Activated naive CD8-positive, alpha-beta T cell treated with anti-CD3 and anti-CD28 coated beads for 36 hours (primary cell): Measurements from ENCODE around the gene SLCO2A1. TPM values are rescaled to one million over a fixed set of nuclear protein-coding genes. Genes with fewer than 3 reads are reported as not detected.

Source experiments
- DNase-seq: peaks from one replicate; pipeline ENCODE4 v3.0.0; 2021
- H3K27ac Mint-ChIP-seq: one replicate; pipeline ENCODE4 v1.8.0; 2022; ENCODE audit warnings: mild to moderate bottlenecking, moderate library complexity, mixed read lengths
- H3K27me3 Mint-ChIP-seq: one replicate; pipeline ENCODE4 v1.8.0; 2022; ENCODE audit warnings: mild to moderate bottlenecking, mixed read lengths
- H3K36me3 Mint-ChIP-seq: one replicate; pipeline ENCODE4 v1.8.0; 2021; ENCODE audit warnings: mild to moderate bottlenecking, mixed read lengths
- H3K4me1 Mint-ChIP-seq: one replicate; pipeline ENCODE4 v1.8.0; 2021; ENCODE audit warnings: mixed read lengths
- H3K4me3 Mint-ChIP-seq: one replicate; pipeline ENCODE4 v1.8.0; 2022; ENCODE audit warnings: mild to moderate bottlenecking, moderate library complexity, mixed read lengths
- H3K9me3 Mint-ChIP-seq: one replicate; pipeline ENCODE4 v1.8.0; 2022; ENCODE audit warnings: mixed read lengths
- total RNA-seq, 2 experiments: library from RNA; stranded (reverse); gene quantifications; one replicate each; pipeline ENCODE4 v1.2.3, GENCODE V29; 2021

Gene SLCO2A1
- total RNA-seq, 2 experiments from 2014 or later, result 0.08 TPM; not detected in 1

DNA sequence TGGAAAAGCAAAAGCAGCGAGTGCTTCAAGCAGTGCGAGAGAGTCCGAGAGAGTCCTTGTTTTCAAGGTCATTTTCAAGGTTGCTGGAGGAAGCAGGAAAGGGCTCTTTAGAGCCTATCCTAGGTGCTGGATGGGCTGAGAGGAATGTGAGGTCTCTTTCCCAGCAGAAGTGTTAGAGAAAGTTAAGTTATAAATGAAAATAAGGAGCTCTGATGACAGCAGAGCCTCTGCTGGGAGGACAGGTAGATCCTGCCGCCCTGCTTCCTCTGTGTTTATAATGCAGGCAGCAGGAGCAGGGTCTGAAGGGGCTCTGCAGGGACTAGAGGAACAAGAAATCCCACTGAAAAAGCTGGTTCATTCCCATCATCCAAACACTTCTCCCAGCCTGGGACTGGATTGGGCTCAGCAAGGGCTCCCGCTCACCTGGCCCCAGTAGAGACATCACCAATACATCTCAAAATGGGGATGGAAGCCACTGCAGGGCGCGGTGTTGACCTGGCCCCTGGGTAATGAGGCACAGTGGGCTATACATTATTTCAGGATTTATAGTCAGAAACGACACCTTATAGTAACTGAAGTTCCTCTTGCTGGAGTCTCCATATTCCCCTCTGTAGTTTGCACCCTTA lies 92.6 kb downstream of the SLCO2A1 start:
- no peak overlapping the region for H3K4me3 Mint-ChIP-seq
- H3K27me3 Mint-ChIP-seq, result no peaks in the 10 kb centered on the region
- DNase-seq, result no peak
- no peak overlapping the region for H3K27ac Mint-ChIP-seq
- no peaks in the 10 kb centered on the region for H3K4me1 Mint-ChIP-seq
- no peaks in the 10 kb centered on the region for H3K9me3 Mint-ChIP-seq
- H3K36me3 Mint-ChIP-seq, result no peaks in the 10 kb centered on the region

DNA sequence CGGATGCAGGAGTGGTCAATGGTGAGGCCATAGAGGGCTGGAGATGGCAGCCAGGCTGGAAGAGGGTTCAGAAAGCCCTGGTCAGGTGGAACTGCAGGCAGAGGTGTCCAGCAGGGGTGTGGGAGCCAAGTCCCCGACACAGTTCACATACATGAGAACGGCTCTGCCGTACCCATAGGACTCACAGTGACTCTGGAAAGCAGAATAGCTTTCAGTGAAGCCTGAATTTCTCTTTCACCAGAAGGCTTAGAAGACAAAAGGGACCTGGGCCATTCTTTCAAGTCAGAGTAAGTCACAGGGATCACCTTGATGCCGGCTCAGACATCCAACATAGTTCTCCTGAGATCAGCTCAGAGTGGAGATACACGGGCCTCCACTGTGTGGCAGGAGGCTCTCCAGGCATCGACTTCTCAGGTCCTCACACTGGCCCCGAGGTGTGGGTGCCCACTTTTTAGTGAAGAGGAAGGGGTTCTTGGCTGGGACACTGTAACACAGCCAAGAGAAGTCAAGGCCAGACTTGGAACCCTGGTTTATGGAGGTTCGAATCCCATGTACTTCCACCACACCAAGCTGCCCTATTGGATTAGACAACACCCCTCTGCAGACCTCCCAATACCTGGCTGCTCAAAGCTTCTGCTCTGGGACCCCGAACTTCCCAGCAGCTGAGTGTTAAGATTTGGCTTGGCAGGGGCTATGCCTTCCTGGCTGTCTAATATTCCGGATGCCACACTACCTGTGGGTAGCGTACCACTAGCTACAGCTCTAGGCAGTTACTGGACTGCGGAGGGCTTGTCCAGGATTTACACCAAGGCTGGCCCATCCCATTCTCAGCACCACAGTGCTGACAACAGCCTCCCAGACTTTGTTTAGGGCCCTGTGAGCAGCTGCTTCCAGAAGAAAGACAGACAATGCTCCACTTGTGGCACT lies 93.6 kb downstream of the SLCO2A1 start:
- H3K36me3 Mint-ChIP-seq, result no peaks in the 10 kb centered on the region

DNA sequence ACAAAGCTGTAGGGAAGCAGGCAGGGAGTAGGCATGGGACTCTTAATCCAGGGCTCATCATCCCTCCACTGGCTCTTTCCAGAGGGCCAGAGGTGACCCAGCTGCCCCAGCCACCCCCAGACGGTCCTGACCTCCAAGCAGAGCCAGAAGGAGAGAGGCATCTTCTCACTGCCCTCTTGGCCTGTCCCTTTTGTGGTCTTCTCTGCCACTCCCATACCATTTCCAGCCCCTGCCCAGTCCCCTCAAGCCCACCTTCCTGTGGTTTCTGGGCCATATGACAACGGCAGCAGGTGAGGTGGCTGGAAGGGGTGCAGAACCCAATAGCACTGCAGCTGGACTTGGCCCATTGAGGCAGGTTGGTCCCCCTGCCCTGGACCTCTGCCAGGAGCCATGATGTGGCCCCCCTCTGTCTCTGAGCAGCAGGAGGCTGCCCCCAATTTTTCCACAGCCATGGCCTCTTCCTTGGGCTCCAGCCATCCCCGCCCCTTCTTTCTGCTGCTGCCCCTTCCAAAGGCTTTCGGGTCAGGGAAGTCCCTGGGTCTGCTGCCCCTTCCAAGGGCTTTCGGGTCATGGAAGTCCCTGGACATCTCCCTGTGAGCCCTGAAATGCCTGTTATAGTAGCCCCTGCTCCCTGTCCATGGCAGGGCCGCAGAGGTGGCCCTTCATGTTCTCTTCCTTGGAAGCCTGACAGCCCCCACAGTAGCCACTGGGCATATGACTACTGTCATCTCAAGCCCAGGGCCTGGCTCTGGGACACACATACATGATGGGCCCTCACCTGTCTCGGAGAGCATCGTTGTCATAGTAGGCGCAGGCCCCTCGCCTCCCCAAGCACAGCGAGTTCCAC lies 94.5 kb downstream of the SLCO2A1 start:
- Mint-ChIP-seq H3K4me1 (no peaks in the 10 kb centered on the region), H3K27me3 (no peaks in the 10 kb centered on the region)
- no peak for DNase-seq

More for the DNA sequence above, 93.6 kb downstream of the SLCO2A1 start:
- Mint-ChIP-seq H3K27me3 (no peaks in the 10 kb centered on the region), H3K4me1 (no peaks in the 10 kb centered on the region), H3K27ac (no peak overlapping the region), H3K9me3 (no peaks in the 10 kb centered on the region), H3K4me3 (no peak overlapping the region)
- no peak for DNase-seq

DNA sequence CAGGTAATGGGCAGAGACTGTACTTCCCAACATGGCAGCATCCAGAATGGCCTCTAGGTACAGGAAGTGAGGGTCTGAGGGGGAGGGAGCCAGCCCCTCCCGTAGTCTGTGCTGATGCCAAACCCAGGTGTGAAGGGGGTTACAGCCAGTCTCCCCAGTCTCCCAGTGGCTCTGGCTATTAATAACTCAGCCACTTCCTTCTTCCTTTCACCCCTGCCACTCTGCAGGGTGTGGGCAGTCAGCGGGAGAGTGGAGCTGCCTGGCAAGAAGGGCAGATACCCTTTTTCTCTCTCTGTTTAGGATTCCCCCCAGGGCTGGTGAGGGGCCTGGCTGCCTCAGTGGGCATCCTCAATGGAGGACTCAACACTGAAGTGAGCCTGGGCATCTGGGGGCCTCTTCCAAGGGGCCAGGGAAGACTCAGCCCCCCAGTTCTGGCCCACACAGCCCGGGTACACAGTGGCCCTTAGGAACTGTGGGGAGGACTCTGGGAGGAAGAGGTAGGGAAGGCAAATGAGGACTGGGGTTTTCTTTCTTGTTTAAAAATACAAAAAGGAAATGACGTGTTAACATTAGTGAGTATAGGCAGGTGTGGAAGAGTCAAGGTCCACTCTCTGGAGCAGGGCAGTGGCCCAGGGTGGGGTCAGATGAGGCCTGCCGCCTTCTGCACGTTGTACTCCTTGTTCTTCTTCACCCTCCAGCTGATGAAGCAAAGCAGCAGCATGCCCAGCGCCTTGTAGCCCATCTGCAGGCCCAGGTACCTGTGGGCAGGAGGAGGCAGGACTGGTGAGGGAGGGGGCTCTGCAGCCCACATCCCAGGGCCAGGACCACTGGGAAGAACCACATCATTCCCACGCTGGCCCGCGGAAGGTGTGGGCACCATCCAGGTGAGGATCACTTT lies 95.4 kb downstream of the SLCO2A1 start:
- H3K4me3 Mint-ChIP-seq, result no peak overlapping the region
- H3K36me3 Mint-ChIP-seq, result no peaks in the 10 kb centered on the region
- H3K9me3 Mint-ChIP-seq, result no peaks in the 10 kb centered on the region
- H3K27me3 Mint-ChIP-seq, result peaks cover under 1% of the 10 kb centered on the region
- no peak overlapping the region for H3K27ac Mint-ChIP-seq
- H3K4me1 Mint-ChIP-seq, result no peaks in the 10 kb centered on the region
- no peak for DNase-seq

More for the DNA sequence above, 94.5 kb downstream of the SLCO2A1 start:
- Mint-ChIP-seq H3K4me3 (no peak overlapping the region), H3K27ac (no peak overlapping the region), H3K36me3 (no peaks in the 10 kb centered on the region), H3K9me3 (no peaks in the 10 kb centered on the region)

DNA sequence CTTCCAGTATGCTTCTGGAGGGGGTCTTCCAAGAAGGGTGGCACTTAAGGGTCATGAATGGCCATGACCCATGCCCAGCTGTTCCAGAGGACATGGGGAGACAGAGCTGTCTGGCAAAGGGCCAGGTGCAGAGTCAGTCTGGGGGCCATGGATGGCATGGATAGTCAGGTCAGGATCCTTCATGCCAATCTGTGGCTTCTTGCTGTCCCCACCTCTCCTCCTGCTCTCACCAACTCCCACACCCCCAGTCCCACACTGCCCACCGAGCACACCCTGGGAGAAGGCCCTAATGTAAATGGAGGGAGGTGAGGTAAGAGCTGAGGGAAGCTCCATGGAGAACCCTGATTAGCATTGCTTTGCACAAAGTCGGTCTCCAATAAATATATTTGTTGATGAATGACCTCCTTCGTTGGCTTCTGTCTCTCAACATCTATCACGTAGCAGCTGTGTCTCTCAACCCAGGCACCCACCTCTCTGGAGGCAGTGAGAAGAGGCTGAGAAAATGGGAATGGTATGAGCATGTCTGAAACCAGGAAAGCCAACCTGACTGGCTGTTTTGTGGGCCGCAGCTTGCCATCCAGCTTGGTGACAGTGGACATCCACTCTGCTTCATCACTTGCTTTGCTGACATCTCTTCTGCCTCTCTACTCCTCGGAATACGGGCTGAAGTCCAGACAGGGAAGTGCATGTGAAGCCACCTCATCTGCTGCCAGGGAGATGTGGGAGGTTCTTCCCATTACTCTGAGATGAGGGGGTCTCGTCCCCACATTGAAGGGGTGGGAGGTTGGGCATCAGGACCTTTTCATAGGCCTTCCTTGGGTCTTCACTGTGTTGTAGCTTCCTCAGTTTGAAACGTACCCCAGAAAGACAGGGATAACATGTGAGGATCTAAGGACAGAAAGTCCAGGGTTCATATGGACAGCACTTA lies 96.4 kb downstream of the SLCO2A1 start:
- H3K4me1 Mint-ChIP-seq, result no peaks in the 10 kb centered on the region
- no peak overlapping the region for H3K4me3 Mint-ChIP-seq
- peaks cover 3% of the 10 kb centered on the region for H3K27me3 Mint-ChIP-seq
- no peaks in the 10 kb centered on the region for H3K36me3 Mint-ChIP-seq
- H3K27ac Mint-ChIP-seq, result no peak overlapping the region
- DNase-seq, result no peak
- no peaks in the 10 kb centered on the region for H3K9me3 Mint-ChIP-seq

DNA sequence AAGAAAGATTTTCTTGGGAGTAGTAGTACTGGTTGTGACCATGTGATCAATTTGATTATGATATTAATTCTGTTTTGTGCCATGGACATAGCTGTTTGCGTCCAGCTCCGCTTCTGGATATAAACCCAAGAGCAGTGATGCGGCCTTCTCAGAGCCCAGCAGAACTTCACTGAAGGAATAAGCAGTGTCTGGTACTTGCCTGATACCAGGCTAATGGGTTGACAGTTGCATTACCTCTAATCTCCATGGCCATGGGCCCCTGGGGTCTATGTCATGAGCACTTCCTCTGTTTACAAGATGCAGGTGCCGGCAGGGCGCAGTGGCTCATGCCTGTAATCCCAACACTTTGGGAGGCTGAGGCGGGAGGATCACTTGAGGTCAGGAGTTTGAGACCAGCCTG lies 97.7 kb downstream of the SLCO2A1 start:
- no peak for DNase-seq
- Mint-ChIP-seq H3K4me3 (no peak overlapping the region), H3K9me3 (no peaks in the 10 kb centered on the region), H3K27ac (no peak overlapping the region), H3K27me3 (peaks cover 8% of the 10 kb centered on the region), H3K4me1 (peaks cover 7% of the 10 kb centered on the region), H3K36me3 (no peaks in the 10 kb centered on the region)

DNA sequence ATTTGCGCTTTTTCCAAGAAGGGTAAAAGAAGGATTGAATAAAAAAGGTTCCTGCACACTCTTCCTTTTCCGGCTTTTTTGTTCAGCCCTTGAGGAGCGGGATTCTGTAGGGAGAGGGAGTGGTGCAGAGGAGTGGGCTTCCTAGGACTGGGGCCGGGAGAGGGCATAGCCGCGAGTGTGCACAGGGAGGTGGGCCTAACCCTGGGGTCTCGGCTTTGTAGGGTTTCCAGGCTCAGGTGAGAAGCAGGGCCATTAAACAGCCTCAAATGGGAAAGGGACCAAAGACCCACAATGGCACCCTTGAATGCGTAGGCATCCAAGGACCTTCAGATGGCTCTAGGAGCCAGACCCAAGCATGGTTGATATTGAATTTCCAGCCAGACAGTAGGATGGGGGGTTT lies 98.6 kb downstream of the SLCO2A1 start:
- Mint-ChIP-seq H3K4me1 (peaks cover 7% of the 10 kb centered on the region), H3K27ac (no peak overlapping the region), H3K36me3 (no peaks in the 10 kb centered on the region), H3K27me3 (peaks cover 15% of the 10 kb centered on the region), H3K9me3 (no peaks in the 10 kb centered on the region), H3K4me3 (no peak overlapping the region)
- DNase-seq, result no peak

DNA sequence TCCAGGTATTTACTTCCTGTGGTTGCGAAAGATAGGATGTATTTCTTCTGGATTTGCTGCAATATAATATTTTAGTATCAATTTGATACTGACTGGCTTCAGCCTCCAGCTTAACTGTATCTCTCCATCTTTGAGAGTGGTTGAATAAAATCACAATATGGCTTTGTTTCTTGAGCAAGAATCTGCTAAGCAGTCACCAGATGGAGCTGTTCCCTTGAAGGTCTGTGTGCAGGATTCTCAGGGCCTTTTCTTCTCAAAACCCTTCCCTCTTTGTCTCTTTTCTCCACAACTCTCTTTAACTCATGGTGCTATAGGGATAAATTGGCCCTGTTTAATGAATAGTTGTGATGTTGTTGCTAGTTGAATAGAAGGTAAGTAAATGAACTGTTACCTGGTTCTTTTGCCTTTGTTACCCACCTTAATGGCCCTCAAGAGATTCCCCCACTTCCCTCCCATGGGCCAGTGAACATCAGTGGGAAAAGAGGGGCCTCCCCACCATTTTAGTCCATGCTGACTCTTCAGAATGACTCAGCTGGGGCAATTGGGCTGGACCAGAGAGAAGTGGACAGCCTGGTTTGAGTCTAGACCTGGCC lies 99.3 kb downstream of the SLCO2A1 start:
- H3K9me3 Mint-ChIP-seq, result no peaks in the 10 kb centered on the region
- no peaks in the 10 kb centered on the region for H3K36me3 Mint-ChIP-seq
- no peak for DNase-seq
- H3K27me3 Mint-ChIP-seq, result peaks cover 15% of the 10 kb centered on the region
- H3K4me1 Mint-ChIP-seq, result peaks cover 7% of the 10 kb centered on the region
- H3K27ac Mint-ChIP-seq, result no peak overlapping the region
- H3K4me3 Mint-ChIP-seq, result no peak overlapping the region

DNA sequence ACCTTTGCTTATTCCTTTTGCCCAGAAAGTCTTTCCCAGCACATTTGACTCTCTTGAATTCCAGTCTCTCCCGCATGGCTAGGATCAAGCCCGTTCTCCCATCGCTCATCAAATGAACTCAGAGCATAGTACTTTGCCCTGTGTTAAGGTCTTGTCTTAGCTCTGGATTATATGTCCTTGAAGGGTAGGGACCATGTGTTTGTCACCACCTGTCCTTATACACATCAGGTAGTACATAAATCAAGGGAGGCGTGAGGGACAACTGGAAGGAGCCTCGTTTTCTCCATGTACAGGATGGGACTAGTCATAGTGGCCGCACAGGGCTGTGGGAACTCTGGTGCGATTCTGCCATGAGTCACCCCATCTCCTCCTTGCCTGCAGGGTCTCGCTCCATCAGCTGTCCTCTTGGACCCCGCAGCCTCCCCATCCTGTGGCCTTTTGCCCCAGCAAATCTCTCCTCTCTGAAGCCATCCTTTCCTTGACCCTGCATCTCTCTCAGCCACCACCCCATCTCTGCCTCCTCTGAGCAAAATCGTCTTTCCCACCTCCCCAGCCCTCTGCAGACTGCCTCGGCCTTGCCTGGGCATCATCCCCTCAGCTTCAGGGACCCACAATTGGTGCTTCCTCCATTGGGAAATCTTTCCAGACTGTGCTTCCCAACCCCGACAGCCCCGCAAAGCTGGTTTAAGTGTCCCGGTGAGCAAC lies 100.7 kb downstream of the SLCO2A1 start:
- H3K27ac Mint-ChIP-seq, result no peak overlapping the region
- peaks cover 17% of the 10 kb centered on the region for H3K27me3 Mint-ChIP-seq
- peaks cover 7% of the 10 kb centered on the region for H3K4me1 Mint-ChIP-seq
- no peaks in the 10 kb centered on the region for H3K36me3 Mint-ChIP-seq
- no peak overlapping the region for H3K4me3 Mint-ChIP-seq
- H3K9me3 Mint-ChIP-seq, result no peaks in the 10 kb centered on the region
- DNase-seq, result no peak

DNA sequence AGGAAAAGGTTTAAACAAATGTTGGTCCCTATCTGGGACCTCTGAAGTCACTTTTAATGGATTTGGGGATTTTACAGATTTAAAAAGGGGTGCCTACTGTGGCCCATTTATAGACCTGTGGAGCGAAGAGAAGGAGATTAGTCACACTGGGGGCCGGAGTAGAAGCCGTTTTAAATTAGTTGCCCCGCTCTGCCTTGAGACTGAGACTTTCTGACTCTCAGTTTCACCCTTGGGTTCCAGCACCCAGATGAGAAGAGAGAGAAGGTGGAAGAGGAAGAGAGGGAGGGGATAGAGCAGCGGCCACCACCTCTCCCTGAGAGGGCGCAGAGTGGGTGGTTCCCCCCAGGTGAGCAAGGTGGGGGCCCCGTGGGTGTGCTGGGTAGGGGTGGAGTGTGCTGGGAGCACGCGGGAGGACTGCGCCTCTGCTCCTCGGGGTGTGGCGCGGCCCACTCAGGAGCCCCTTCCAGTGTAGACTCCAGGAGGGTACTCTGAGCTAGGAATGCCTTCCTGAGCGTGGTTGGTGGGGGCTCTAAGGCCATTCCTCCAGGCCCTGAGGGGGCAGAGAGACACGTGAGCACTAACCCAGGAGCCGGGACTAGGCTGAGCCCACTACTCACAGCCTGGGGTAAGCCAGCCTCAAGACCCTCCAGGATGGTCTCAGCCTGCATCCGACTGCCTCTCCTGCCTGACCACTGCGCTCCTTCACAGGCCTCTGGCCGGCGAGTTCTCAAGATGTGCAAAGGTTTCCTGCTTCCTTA lies 101.4 kb downstream of the SLCO2A1 start:
- Mint-ChIP-seq H3K4me1 (peaks cover 7% of the 10 kb centered on the region), H3K27me3 (peaks cover 18% of the 10 kb centered on the region), H3K9me3 (no peaks in the 10 kb centered on the region), H3K36me3 (no peaks in the 10 kb centered on the region), H3K27ac (no peak overlapping the region), H3K4me3 (peak overlapping the region; percentile 66)
- DNase-seq, result no peak

DNA sequence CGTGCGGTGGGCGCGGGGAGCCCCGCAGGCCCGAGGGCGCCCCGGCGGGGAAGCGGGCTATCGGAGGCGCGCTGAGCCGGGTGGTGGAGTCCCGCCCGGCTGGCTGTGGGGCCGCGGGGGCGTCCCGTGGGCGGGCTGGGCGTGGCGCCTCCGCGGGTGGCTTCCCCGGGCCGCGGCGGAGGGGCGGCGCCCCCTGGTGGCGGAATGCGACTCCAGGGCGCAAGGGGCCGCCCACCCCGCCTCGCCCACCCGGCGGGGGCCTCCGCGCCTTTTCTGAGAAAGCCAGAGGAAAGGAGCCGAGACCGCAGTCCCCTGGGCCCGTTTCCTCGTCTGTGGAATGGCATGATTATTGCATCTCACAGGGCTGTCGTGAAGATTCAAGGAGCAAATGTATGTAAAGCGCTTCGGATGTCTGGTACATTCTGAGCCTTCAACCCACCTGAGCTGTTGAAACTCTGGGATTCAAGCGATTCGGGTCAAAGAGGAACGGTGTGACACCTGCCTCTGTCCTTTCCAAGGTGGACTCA lies 102.1 kb downstream of the SLCO2A1 start:
- DNase-seq, result peak; percentile 84
- peaks cover 19% of the 10 kb centered on the region for H3K27me3 Mint-ChIP-seq
- H3K9me3 Mint-ChIP-seq, result no peaks in the 10 kb centered on the region
- peaks cover 7% of the 10 kb centered on the region for H3K4me1 Mint-ChIP-seq
- H3K36me3 Mint-ChIP-seq, result no peaks in the 10 kb centered on the region
- no peak overlapping the region for H3K27ac Mint-ChIP-seq
- peak overlapping the region; percentile 66 for H3K4me3 Mint-ChIP-seq
